T-helper 1 cell treated with Interleukin-12 subunit alpha and Interleukin-12 subunit beta and Interleukin-4 antibody, amounts not matched to agents 30 μg/mL and 1 μg/mL, for 36 hours (primary cell): ENCODE data around the gene ATG101.

Experiments used
- H3K27ac Mint-ChIP-seq: one replicate; pipeline ENCODE4 v1.8.0; 2021; ENCODE audit warnings: mild to moderate bottlenecking, mixed read lengths
- H3K27me3 Mint-ChIP-seq: one replicate; pipeline ENCODE4 v1.8.0; 2021; ENCODE audit warnings: low read depth, mixed read lengths
- H3K36me3 Mint-ChIP-seq: one replicate; pipeline ENCODE4 v1.8.0; 2021; ENCODE audit warnings: low read depth, mixed read lengths
- H3K4me1 Mint-ChIP-seq: one replicate; pipeline ENCODE4 v1.8.0; 2021; ENCODE audit warnings: low read depth, mixed read lengths
- H3K4me3 Mint-ChIP-seq: one replicate; pipeline ENCODE4 v1.8.0; 2021; ENCODE audit warnings: mild to moderate bottlenecking, moderate library complexity, mixed read lengths
- H3K9me3 Mint-ChIP-seq: one replicate; pipeline ENCODE4 v1.8.0; 2021; ENCODE audit warnings: mixed read lengths

ATG101 gene

GRCh38 chr12:52120951-52121823 is 51.4 kb downstream of the ATG101 start:
- H3K4me3 Mint-ChIP-seq = no peak overlapping the region
- H3K27ac Mint-ChIP-seq = no peak overlapping the region
- peaks cover 27% of the 10 kb centered on the region for H3K27me3 Mint-ChIP-seq
- no peaks in the 10 kb centered on the region for H3K9me3 Mint-ChIP-seq
- peaks cover 25% of the 10 kb centered on the region for H3K4me1 Mint-ChIP-seq
- H3K36me3 Mint-ChIP-seq = no peaks in the 10 kb centered on the region

GRCh38 chr12:52121824-52122539 is 52.2 kb downstream of the ATG101 start:
- Mint-ChIP-seq H3K9me3 (no peaks in the 10 kb centered on the region), H3K36me3 (no peaks in the 10 kb centered on the region), H3K4me3 (no peak overlapping the region), H3K4me1 (peaks cover 17% of the 10 kb centered on the region), H3K27me3 (peaks cover 31% of the 10 kb centered on the region), H3K27ac (no peak overlapping the region)

- H3K4me3 Mint-ChIP-seq = no peak overlapping the region
- no peaks in the 10 kb centered on the region for H3K36me3 Mint-ChIP-seq
- no peak overlapping the region for H3K27ac Mint-ChIP-seq
- no peaks in the 10 kb centered on the region for H3K9me3 Mint-ChIP-seq
- H3K27me3 Mint-ChIP-seq = peaks cover 36% of the 10 kb centered on the region
- H3K4me1 Mint-ChIP-seq = peaks cover 16% of the 10 kb centered on the region
These were observed 52.7 kb downstream of the ATG101 start for GRCh38 chr12:52122540-52122871.

- peaks cover 38% of the 10 kb centered on the region for H3K27me3 Mint-ChIP-seq
These were observed 53.1 kb downstream of the ATG101 start for GRCh38 chr12:52122904-52123303.

GRCh38 chr12:52123487-52124186 is 53.9 kb downstream of the ATG101 start:
- Mint-ChIP-seq H3K9me3 (no peaks in the 10 kb centered on the region), H3K27me3 (peaks cover 41% of the 10 kb centered on the region), H3K27ac (no peak overlapping the region), H3K36me3 (no peaks in the 10 kb centered on the region), H3K4me1 (peaks cover 11% of the 10 kb centered on the region), H3K4me3 (no peak overlapping the region)

More at GRCh38 chr12:52122904-52123303, 53.1 kb downstream of the ATG101 start:
- Mint-ChIP-seq H3K36me3 (no peaks in the 10 kb centered on the region), H3K4me3 (no peak overlapping the region), H3K9me3 (no peaks in the 10 kb centered on the region), H3K4me1 (peaks cover 16% of the 10 kb centered on the region), H3K27ac (no peak overlapping the region)

- no peaks in the 10 kb centered on the region for H3K36me3 Mint-ChIP-seq
- H3K4me3 Mint-ChIP-seq = no peak overlapping the region
- peaks cover 37% of the 10 kb centered on the region for H3K27me3 Mint-ChIP-seq
- H3K4me1 Mint-ChIP-seq = peaks cover 3% of the 10 kb centered on the region
- no peaks in the 10 kb centered on the region for H3K9me3 Mint-ChIP-seq
- H3K27ac Mint-ChIP-seq = no peak overlapping the region
These were observed 55.7 kb downstream of the ATG101 start for GRCh38 chr12:52125476-52125900.

GRCh38 chr12:52126050-52126604 is 56.3 kb downstream of the ATG101 start:
- Mint-ChIP-seq H3K4me3 (no peak overlapping the region), H3K27ac (no peak overlapping the region), H3K27me3 (peaks cover 34% of the 10 kb centered on the region)

More at GRCh38 chr12:52126050-52126604, 56.3 kb downstream of the ATG101 start:
- H3K4me1 Mint-ChIP-seq = peaks cover 1% of the 10 kb centered on the region
- no peaks in the 10 kb centered on the region for H3K36me3 Mint-ChIP-seq
- H3K9me3 Mint-ChIP-seq = no peaks in the 10 kb centered on the region
